K562 (cell line): Measurements from ENCODE around the gene ANKRD65. TPM values are rescaled to one million over a fixed set of nuclear protein-coding genes. Genes with fewer than 3 reads are reported as not detected.

ENCODE experiments used
- CHD1 ChIP-seq: fragments of 200-600 bp; sonication (generic); IDR thresholded peaks from one replicate; pipeline ENCODE4 v1.6.1; 2012; ENCODE audit warnings: mild to moderate bottlenecking, moderate library complexity, low read length, inconsistent platforms
- DDX20 ChIP-seq: fragments of 450-650 bp; IDR thresholded peaks from 2 replicates; pipeline ENCODE4 v1.6.1; 2016; ENCODE audit warnings: missing genetic modification characterization, low read depth, mild to moderate bottlenecking, missing compliant biosample characterization, moderate library complexity
- EWSR1 ChIP-seq: fragments of 450-650 bp; IDR thresholded peaks from 2 replicates; pipeline ENCODE4 v1.6.1; 2018; ENCODE audit warnings: borderline replicate concordance, mild to moderate bottlenecking, low read depth, moderate library complexity; ENCODE audit not compliant: partially characterized antibody
- FOXM1 ChIP-seq, 2 experiments: fragments of 450-650 bp in 1 of 2; sonication (generic) in 1 of 2; formaldehyde crosslinking in 1 of 2; IDR thresholded peaks; 2 replicates each; pipeline versions ENCODE4 v1.6.1 to v1.9.0; 2017 to 2022; ENCODE audit warnings: low read depth in 2 of 2, mild to moderate bottlenecking in 2 of 2, missing genetic modification reagents in 1 of 2, moderate library complexity in 1 of 2
- KAT7 ChIP-seq: sonication (generic); formaldehyde crosslinking; IDR thresholded peaks from 2 replicates; pipeline ENCODE4 v1.8.0; 2022; ENCODE audit warnings: missing genetic modification reagents, mild to moderate bottlenecking, borderline replicate concordance
- OTX1 ChIP-seq: fragments of 450-650 bp; formaldehyde crosslinking; IDR thresholded peaks from 2 replicates; pipeline ENCODE4 v1.4.0; 2022; ENCODE audit warnings: mild to moderate bottlenecking
- PML ChIP-seq: IDR thresholded peaks from 2 replicates; pipeline ENCODE4 v1.6.1; 2012; ENCODE audit warnings: low read length, inconsistent platforms
- PRPF4 ChIP-seq: fragments of 200-400 bp; formaldehyde crosslinking; IDR thresholded peaks from one replicate; pipeline ENCODE4 v1.6.1; 2017; ENCODE audit warnings: low read length, low read depth, mild to moderate bottlenecking; ENCODE audit not compliant: insufficient read depth, poor library complexity, severe bottlenecking
- SRSF1 ChIP-seq: fragments of 200-400 bp; formaldehyde crosslinking; IDR thresholded peaks from 2 replicates; pipeline ENCODE4 v1.6.1; 2017; ENCODE audit warnings: mild to moderate bottlenecking, low read depth, low read length, moderate library complexity
- TCF7 ChIP-seq: sonication (generic); IDR thresholded peaks from 2 replicates; pipeline ENCODE4 v1.6.1; 2016; ENCODE audit warnings: antibody characterized with exemption, borderline replicate concordance
- TSC22D4 ChIP-seq: fragments of 450-650 bp; IDR thresholded peaks from 2 replicates; pipeline ENCODE4 v1.6.1; 2016; ENCODE audit warnings: missing genetic modification characterization, missing biosample characterization, control low read depth
- ZNF444 ChIP-seq: fragments of 250-450 bp; sonication (Bioruptor Pico); IDR thresholded peaks from 2 replicates; pipeline ENCODE4 v1.4.0; 2020; ENCODE audit warnings: mild to moderate bottlenecking, moderate library complexity
- ZNF551 ChIP-seq: fragments of 250-450 bp; sonication (Bioruptor Pico); IDR thresholded peaks from 2 replicates; pipeline ENCODE4 v1.5.0; 2021; ENCODE audit warnings: mild to moderate bottlenecking, moderate library complexity
- ZNF668 ChIP-seq: fragments of 250-450 bp; sonication (Bioruptor Pico); IDR thresholded peaks from 2 replicates; pipeline ENCODE4 v1.8.0; 2022; ENCODE audit warnings: mild to moderate bottlenecking, inconsistent platforms
- polyA plus RNA-seq, 8 experiments: library from polyadenylated mRNA; depleted of rRNA in 4 of 8; stranded (reverse) in 5 of 8; unstranded in 3 of 8; fragments of >200 nt; fragmentation: Nextera tagmentation in 2 of 8; fragmentation: Illumina TruSeq in 1 of 8; extraction: Ambion mirVana in 2 of 8; extraction: Trizol in 1 of 8; gene quantifications; 2 replicates each; pipeline versions ENCODE4 v1.2.1 to v1.2.3, GENCODE V29; 2011 to 2014; ENCODE audit warnings: inconsistent platforms in 1 of 8, missing spikeins in 1 of 8
- total RNA-seq, 7 experiments: library from RNA; depleted of rRNA in 6 of 7; stranded (reverse); fragments of >200 nt in 6 of 7; fragmentation: Illumina TruSeq in 2 of 7; extraction: Trizol in 2 of 7; gene quantifications; 2 replicates each; pipeline versions ENCODE4 v1.2.1 to v1.2.3, GENCODE V29; 2011 to 2021; ENCODE audit warnings: low replicate concordance in 1 of 7
- TF ChIP-seq, protein P1 (sequence below), 2 experiments: fragments of 450-650 bp; formaldehyde crosslinking in 1 of 2; IDR thresholded peaks; 2 replicates each; pipeline versions ENCODE4 v1.4.0 to v1.6.1; 2014 to 2020; ENCODE audit warnings: mild to moderate bottlenecking in 2 of 2, borderline replicate concordance in 1 of 2, low read depth in 1 of 2
- TF ChIP-seq, protein P2 (sequence below): sonication (generic); formaldehyde crosslinking; IDR thresholded peaks from 2 replicates; pipeline ENCODE4 v1.8.1; 2022; ENCODE audit warnings: missing genetic modification reagents

Gene ANKRD65
- total and polyA plus RNA-seq, 9 of the 15 experiments (the other 6 are each of a cell fraction or from before 2014, with no cell fraction given), result not detected

DNA sequence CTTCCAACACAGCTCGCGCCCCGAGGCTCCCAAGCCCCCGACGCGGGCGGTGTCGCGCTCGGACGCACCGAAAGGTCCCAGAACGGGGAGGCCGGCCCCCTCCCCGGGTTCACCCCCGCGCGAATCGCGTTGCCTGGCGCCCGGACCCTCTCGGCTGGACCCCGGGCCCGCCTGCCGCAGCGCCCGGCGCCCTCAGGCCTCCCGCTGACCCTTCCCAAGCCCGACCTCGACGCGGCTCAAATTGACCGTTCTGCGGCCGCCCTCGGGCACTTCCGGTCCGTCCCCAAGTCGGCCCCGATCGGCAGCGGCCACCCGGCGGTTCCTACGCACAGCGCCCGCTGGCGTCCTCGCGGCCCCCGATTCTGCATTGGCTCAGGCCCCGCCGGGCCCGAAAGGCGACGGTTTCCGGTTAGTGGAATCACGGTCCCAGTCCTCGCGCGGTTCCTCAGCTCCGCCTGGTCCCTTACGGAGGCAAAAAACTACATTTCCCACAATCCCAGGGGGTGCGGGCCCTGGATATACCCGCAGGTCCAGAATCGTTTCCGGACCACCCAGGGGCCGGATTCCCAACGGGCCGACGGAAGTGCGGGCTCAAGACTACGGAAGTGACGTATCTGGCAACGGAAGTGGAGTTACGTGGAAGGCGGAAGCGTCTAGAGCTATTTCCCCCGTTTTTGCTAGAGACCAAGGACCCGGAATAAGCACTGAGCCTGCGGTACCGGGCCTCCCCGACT lies 46.0 kb downstream of the ANKRD65 start, which contains the start of gene AURKAIP1 (continued):
- peak; percentile 99; the same call in 1 of the 2 replicates for TF ChIP-seq KAT7 (CRISPR knock-in tag)
- TF ChIP-seq, protein P1, sequence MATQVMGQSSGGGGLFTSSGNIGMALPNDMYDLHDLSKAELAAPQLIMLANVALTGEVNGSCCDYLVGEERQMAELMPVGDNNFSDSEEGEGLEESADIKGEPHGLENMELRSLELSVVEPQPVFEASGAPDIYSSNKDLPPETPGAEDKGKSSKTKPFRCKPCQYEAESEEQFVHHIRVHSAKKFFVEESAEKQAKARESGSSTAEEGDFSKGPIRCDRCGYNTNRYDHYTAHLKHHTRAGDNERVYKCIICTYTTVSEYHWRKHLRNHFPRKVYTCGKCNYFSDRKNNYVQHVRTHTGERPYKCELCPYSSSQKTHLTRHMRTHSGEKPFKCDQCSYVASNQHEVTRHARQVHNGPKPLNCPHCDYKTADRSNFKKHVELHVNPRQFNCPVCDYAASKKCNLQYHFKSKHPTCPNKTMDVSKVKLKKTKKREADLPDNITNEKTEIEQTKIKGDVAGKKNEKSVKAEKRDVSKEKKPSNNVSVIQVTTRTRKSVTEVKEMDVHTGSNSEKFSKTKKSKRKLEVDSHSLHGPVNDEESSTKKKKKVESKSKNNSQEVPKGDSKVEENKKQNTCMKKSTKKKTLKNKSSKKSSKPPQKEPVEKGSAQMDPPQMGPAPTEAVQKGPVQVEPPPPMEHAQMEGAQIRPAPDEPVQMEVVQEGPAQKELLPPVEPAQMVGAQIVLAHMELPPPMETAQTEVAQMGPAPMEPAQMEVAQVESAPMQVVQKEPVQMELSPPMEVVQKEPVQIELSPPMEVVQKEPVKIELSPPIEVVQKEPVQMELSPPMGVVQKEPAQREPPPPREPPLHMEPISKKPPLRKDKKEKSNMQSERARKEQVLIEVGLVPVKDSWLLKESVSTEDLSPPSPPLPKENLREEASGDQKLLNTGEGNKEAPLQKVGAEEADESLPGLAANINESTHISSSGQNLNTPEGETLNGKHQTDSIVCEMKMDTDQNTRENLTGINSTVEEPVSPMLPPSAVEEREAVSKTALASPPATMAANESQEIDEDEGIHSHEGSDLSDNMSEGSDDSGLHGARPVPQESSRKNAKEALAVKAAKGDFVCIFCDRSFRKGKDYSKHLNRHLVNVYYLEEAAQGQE (IDR thresholded peaks at IDR 0.05; ENCODE audit: borderline replicate concordance), result no peak
- TF ChIP-seq, protein P1 (CRISPR knock-in tag; IDR thresholded peaks at IDR 0.05; ENCODE audit: low read depth), result peak; percentile 71
- TF ChIP-seq ZNF668, result no peak
- TF ChIP-seq TSC22D4 (tag), result no peak
- TF ChIP-seq ZNF551, result no peak
- TF ChIP-seq FOXM1 (IDR thresholded peaks at IDR 0.05; ENCODE audit: low read depth), result peak; percentile 78
- peak; percentile 19; the same call in 1 of the 2 replicates for TF ChIP-seq FOXM1 (CRISPR knock-in tag; IDR thresholded peaks at IDR 0.05; ENCODE audit: low read depth)
- peak; percentile 79; the same call in 1 of the 2 replicates for TF ChIP-seq TCF7
- no peak for TF ChIP-seq EWSR1
- TF ChIP-seq OTX1 (CRISPR knock-in tag), result peak; percentile 88
- TF ChIP-seq CHD1, result peak; percentile 84
- no peak for TF ChIP-seq PRPF4
- peak; percentile 68; the same call in 1 of the 2 replicates for TF ChIP-seq PML
- TF ChIP-seq DDX20 (tag), result no peak
- TF ChIP-seq ZNF444 (CRISPR knock-in tag), result no peak
- no peak for TF ChIP-seq SRSF1
- TF ChIP-seq, protein P2, sequence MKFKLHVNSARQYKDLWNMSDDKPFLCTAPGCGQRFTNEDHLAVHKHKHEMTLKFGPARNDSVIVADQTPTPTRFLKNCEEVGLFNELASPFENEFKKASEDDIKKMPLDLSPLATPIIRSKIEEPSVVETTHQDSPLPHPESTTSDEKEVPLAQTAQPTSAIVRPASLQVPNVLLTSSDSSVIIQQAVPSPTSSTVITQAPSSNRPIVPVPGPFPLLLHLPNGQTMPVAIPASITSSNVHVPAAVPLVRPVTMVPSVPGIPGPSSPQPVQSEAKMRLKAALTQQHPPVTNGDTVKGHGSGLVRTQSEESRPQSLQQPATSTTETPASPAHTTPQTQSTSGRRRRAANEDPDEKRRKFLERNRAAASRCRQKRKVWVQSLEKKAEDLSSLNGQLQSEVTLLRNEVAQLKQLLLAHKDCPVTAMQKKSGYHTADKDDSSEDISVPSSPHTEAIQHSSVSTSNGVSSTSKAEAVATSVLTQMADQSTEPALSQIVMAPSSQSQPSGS (CRISPR knock-in tag), result no peak
